GM12872 (cell line): ENCODE results near the gene NLGN1.

Source experiments
- TF ChIP-seq, protein P1 (sequence below): IDR thresholded peaks from 3 replicates; pipeline ENCODE4 v1.5.1; 2011; ENCODE audit warnings: low read depth, mild to moderate bottlenecking, low read length, moderate library complexity; ENCODE audit not compliant: insufficient read depth

NLGN1 gene

DNA sequence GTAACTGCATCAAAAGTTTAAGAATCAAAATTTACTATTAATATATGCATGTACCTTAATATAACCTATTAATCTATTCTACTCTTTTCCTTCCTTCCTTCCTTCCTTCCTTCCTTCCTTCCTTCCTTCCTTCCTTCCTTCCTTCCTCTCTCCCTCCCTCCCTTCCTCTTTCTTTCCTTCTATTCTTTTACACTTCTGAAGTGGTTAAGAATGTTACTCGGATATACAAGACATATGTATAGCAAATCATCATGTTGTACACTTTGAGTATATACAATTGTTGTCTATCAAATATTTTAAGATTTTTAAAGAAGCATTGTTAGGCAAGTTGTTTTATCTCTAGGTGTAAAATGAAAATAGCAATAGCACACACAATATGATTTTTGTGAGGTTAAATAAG is 748.5 kb downstream of the NLGN1 start:
- TF ChIP-seq, protein P1, sequence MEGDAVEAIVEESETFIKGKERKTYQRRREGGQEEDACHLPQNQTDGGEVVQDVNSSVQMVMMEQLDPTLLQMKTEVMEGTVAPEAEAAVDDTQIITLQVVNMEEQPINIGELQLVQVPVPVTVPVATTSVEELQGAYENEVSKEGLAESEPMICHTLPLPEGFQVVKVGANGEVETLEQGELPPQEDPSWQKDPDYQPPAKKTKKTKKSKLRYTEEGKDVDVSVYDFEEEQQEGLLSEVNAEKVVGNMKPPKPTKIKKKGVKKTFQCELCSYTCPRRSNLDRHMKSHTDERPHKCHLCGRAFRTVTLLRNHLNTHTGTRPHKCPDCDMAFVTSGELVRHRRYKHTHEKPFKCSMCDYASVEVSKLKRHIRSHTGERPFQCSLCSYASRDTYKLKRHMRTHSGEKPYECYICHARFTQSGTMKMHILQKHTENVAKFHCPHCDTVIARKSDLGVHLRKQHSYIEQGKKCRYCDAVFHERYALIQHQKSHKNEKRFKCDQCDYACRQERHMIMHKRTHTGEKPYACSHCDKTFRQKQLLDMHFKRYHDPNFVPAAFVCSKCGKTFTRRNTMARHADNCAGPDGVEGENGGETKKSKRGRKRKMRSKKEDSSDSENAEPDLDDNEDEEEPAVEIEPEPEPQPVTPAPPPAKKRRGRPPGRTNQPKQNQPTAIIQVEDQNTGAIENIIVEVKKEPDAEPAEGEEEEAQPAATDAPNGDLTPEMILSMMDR = no peak

DNA sequence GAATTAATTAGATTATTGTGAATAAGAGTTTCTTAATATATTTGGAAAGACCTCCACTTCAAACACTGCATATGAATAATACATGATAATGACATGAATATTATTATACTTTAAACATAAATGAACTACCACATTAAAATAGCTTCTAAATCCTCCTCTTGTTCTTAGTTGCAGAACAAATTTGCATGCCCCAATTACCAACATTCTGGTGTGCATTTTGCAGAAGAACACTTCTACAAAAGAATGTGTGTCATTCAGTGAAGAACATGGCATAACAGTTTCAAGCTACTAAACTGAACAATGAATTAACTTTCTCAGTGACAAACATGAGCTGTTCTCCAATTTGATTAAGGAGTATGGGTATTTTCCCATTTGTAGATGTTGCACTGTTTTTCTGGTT is 750.3 kb downstream of the NLGN1 start:
- TF ChIP-seq, protein P1 = no peak

DNA sequence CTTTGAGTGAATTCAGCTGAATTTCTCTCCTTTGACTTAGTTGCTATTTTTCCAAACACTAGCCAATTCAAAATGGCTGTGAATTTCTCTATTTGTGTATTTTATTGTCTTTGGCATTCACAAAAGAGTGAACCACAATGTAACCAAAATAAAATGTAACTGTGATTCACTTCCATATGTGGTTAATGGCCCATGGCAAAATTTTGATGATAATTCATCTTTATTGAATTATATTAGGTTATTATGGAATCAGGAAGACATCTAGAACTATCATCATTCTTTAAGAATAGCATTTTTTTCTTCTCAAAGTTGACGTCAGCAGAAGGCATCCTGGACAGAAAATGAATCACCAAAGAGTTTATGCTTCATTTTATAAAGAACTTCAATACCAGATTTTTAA is 756.3 kb downstream of the NLGN1 start:
- TF ChIP-seq, protein P1 = no peak

DNA sequence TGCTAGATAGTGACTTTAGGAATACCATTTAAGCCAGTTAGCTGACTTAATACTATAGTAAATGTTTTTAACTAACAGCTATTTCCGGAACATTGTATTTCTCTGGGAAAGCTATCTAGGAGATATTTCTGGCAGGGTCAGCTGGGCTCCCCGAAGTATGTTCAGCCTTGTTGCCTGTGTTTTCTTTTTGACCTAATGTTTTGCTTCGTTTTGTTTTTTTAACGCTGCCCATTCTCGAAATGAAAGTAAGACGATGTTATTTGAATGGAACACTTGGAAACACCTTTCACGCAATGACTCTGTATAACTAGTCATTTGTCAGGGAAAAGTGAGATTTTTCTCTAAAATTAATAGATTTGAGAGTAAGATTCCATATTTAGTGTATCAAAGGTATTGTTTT is 758.7 kb downstream of the NLGN1 start:
- TF ChIP-seq, protein P1 = no peak

DNA sequence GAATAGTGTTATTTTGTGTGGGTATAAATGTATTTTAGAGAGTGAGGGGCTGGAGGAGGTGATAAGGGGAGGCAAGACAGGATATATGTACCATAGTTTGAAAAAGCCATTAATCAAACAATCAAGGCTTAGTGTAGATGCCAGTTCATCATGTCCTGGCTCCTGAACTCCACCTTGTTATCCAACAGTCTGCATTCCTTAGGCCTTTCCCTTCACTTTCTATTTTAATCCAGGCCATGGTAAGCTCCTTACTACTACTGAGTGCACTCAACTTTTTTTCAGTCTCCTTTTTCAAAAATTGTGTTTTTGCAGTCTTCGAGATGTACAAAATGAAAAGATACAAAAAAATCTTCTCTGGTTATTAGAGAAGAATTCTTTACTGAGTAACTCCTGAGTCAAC is 761.1 kb downstream of the NLGN1 start:
- TF ChIP-seq, protein P1 = no peak

DNA sequence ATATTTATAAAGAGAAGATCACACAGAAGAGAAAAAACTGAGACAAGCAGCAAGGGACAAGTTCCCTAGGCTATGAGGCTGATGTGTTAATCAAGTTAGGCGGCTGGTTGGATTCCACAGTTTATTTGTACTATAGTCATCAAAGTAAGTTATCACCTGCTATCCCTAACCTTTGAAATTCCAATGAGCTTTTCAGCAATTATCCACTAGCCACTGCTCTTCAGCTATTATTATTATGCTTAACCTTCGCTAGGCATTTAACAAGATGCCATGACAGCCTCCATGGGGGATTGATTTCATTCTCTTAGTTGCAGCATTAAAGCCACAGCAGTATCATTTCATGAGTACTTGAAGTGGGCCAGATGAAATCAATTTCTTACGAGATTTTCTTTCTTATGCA is 762.1 kb downstream of the NLGN1 start:
- TF ChIP-seq, protein P1 = no peak

DNA sequence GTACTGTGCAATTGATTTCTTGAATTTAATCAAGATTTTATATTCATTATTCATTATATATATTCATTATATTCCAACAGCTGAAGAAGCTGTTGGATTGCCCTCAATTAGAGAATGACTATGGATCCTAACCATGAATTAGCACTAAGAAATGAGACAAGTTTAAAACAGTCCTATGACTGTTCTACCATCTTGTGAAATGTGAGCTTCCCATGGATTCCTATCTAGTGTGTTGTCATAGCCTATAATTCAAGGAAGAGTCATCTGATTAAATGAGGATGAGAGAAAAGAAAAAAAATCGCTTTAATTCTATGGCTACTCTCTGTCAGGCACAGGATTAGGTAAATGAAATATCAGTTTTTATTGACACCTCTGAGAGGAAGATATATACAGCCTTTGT is 765.0 kb downstream of the NLGN1 start:
- TF ChIP-seq, protein P1 = no peak

DNA sequence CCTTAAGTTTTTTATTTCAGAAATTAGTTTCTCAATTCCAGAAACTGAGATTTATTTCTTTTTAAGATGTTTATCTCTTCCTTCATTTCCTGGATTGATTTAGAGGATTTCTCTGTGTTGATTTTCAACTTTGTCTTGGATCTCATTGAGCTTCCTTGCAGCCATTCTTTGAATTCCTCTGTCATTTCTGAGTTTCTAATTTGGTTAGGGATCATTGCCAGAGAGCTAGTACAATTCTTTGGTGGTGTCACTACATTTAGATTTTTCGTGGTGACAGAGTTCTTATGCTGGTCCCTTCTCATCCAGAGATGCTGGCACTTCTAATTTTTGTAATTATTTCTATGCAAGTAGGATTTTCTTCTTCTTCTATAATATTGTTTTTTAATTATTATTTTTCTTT is 770.5 kb downstream of the NLGN1 start:
- TF ChIP-seq, protein P1 = no peak
